Central memory CD8-positive, alpha-beta T cell (primary cell): ENCODE results near the gene PLXNA4.

Source experiments
- ATAC-seq: fragments of 150-1000 bp; cut with Tn5 transposase; replicated peaks from 2 replicates; pipeline ENCODE4 v1.10.0; 2022; ENCODE audit warnings: mild to moderate bottlenecking, moderate FRiP score, moderate number of reproducible peaks; ENCODE audit not compliant: poor library complexity, severe bottlenecking; ENCODE audit errors: extremely low read depth
- DNase-seq, 2 donors: peaks; one replicate each; pipeline ENCODE4 v3.0.0; 2021; ENCODE audit warnings: low spot score in 2 of 2
- H3K27ac Mint-ChIP-seq: one replicate; pipeline ENCODE4 v1.8.0; 2022; ENCODE audit warnings: low read depth, mild to moderate bottlenecking, moderate library complexity, mixed read lengths
- H3K27me3 Mint-ChIP-seq: one replicate; pipeline ENCODE4 v1.8.0; 2022; ENCODE audit warnings: mixed read lengths
- H3K36me3 Mint-ChIP-seq: one replicate; pipeline ENCODE4 v1.8.0; 2022; ENCODE audit warnings: mild to moderate bottlenecking, moderate library complexity, mixed read lengths; ENCODE audit not compliant: insufficient read depth
- H3K4me1 Mint-ChIP-seq: one replicate; pipeline ENCODE4 v1.8.0; 2022; ENCODE audit warnings: mixed read lengths
- H3K4me3 Mint-ChIP-seq: one replicate; pipeline ENCODE4 v1.8.0; 2022; ENCODE audit warnings: mild to moderate bottlenecking, moderate library complexity, mixed read lengths
- H3K9me3 Mint-ChIP-seq: one replicate; pipeline ENCODE4 v1.8.0; 2022; ENCODE audit warnings: mixed read lengths

Gene PLXNA4

DNA sequence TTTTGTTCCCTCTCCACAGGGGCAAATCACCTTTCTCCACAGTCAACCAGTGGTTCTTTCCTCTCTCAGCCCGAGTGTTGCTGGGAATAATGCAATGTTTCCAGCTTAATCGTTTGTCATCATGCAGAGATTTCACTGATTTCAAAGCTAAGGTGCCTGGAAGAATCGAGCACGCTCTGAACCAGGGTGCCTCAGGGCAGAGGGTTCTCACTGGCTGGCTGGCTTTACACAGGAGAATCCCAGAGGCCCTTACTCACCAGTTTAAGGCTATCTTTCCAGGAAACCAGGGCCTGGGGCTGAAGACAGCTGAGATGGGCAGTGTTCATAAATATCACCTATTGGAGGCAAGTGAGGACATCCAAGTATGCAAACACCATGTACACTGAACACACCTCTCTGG lies 21.8 kb downstream of the PLXNA4 start:
- Mint-ChIP-seq H3K27ac (no peak overlapping the region), H3K36me3 (no peaks in the 10 kb centered on the region), H3K27me3 (peaks cover 27% of the 10 kb centered on the region), H3K4me3 (no peak overlapping the region), H3K4me1 (no peaks in the 10 kb centered on the region), H3K9me3 (peaks cover 7% of the 10 kb centered on the region)
- ATAC-seq: no peak
- no peak for DNase-seq

DNA sequence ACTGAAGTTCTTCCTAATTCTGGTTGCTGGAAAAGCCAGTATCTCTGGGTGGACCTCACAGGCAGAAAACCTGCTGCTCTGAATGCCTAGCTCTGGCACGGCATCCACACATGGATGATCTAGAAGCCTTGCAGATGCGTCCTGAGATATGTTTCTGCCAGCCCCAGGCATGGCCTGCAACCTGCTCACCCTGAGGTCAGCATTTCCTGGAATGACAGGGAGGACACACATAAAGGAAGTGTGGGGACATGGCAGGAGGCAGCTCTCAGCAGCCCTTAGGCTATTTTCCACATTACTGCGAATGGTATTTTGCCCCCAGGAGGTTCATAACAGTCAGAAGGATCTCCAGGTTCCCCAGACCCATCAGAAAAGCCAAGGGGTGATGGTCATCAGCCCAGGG lies 23.2 kb downstream of the PLXNA4 start:
- H3K36me3 Mint-ChIP-seq: no peaks in the 10 kb centered on the region
- peaks cover 7% of the 10 kb centered on the region for H3K9me3 Mint-ChIP-seq

DNA sequence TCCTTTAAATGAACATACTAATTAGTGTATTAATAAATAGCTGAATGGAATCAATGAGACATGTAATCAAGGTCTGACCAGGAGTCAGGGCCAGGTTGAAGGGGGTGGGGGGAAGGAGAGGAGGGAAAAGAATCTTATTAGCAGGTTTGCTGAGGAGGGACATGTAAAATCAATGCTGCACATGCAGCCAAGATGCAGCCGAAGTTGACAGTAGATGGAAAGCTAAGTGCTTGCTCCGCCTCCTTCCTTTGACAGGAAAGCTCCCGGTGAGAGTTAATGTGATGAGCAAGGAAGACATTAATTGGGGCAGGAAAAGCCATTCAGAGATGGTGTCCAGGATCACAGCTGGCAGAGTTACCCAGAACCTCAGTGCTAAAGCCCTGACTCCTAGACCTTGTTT lies 24.4 kb downstream of the PLXNA4 start:
- Mint-ChIP-seq H3K27me3 (peaks cover 52% of the 10 kb centered on the region), H3K9me3 (peaks cover 7% of the 10 kb centered on the region), H3K36me3 (no peaks in the 10 kb centered on the region), H3K27ac (no peak overlapping the region), H3K4me1 (no peaks in the 10 kb centered on the region), H3K4me3 (no peak overlapping the region)
- ATAC-seq (no peak), DNase-seq (no peak)

More for the DNA sequence above, 23.2 kb downstream of the PLXNA4 start:
- H3K4me3 Mint-ChIP-seq: no peak overlapping the region
- peaks cover 41% of the 10 kb centered on the region for H3K27me3 Mint-ChIP-seq
- no peak overlapping the region for H3K27ac Mint-ChIP-seq
- DNase-seq: no peak
- H3K4me1 Mint-ChIP-seq: no peaks in the 10 kb centered on the region
- no peak for ATAC-seq

DNA sequence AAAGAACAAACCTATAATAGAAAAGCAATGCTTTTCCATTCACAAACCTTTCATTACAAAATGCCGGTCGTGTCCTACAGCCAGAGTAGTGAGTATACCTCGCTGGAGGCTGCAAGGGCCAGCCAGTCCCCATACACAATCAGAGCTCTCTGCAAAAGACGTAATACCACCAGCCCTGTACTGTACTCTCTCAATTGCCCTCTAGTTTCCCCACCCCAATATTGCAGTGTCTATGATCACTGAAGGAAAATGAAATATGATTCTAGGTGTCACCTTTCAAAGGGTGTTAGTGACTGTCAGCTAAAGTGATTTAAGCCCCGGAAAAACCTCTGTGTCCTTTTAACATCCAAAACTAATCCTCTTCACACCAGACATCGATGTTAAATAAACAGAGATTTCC lies 24.8 kb downstream of the PLXNA4 start:
- H3K36me3 Mint-ChIP-seq: no peaks in the 10 kb centered on the region
- peaks cover 7% of the 10 kb centered on the region for H3K9me3 Mint-ChIP-seq

DNA sequence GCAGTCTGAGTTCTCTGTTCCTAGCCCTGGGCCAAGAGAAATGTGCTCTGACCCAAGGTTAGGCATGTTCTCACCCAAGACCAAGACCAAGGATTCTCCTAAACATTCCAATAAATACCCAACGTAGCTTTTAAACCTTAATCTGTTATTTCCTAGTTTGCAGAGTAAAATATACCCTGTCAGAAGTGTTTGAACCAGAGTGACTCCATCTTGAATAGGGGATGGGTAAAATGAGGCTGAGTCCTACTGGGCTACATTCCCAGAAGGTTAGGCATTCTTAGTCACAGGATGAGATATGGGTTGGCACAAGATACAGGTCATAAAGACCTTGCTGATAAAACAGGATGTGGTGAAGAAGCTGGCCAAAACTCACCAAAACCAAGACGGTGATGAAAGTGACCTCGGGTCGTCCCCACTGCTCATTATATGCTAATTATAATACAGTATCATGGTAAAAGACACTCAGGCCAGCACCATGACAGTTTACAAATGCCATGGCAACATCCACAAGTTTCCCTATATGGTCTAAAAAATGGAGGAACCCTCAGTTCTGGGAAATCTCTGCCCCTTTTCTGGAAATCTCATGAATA lies 27.7 kb downstream of the PLXNA4 start:
- ATAC-seq (no peak), DNase-seq (no peak)
- Mint-ChIP-seq H3K4me1 (no peaks in the 10 kb centered on the region), H3K36me3 (peaks cover under 1% of the 10 kb centered on the region), H3K4me3 (no peak overlapping the region), H3K9me3 (peaks cover 11% of the 10 kb centered on the region), H3K27me3 (peaks cover 63% of the 10 kb centered on the region), H3K27ac (no peak overlapping the region)

More for the DNA sequence above, 24.8 kb downstream of the PLXNA4 start:
- Mint-ChIP-seq H3K27ac (no peak overlapping the region), H3K4me1 (no peaks in the 10 kb centered on the region), H3K27me3 (peaks cover 52% of the 10 kb centered on the region), H3K4me3 (no peak overlapping the region)
- DNase-seq: no peak
- ATAC-seq: no peak

DNA sequence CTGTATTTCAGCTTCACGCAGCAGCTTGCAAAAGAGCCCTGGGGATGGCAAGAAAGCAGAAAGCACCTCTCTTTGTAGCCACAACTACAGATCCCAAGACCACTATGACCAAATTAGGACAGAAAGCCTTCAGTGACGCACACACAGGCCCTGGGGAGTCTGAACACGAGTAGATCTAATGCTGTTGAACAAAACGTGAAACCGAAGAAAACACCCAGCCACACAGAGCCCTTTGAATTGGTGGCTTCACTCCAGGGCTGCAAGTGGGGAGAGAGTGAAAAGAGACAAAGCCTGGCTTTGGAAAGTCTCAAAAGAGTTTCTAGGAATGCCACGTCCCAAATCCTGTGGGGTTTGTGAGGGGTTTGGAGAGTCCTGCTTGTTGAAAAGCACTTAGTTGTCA lies 28.4 kb downstream of the PLXNA4 start:
- Mint-ChIP-seq H3K27ac (no peak overlapping the region), H3K9me3 (peaks cover 12% of the 10 kb centered on the region), H3K4me3 (no peak overlapping the region), H3K36me3 (peaks cover 2% of the 10 kb centered on the region), H3K27me3 (peaks cover 63% of the 10 kb centered on the region), H3K4me1 (no peaks in the 10 kb centered on the region)
- DNase-seq (no peak), ATAC-seq (no peak)

DNA sequence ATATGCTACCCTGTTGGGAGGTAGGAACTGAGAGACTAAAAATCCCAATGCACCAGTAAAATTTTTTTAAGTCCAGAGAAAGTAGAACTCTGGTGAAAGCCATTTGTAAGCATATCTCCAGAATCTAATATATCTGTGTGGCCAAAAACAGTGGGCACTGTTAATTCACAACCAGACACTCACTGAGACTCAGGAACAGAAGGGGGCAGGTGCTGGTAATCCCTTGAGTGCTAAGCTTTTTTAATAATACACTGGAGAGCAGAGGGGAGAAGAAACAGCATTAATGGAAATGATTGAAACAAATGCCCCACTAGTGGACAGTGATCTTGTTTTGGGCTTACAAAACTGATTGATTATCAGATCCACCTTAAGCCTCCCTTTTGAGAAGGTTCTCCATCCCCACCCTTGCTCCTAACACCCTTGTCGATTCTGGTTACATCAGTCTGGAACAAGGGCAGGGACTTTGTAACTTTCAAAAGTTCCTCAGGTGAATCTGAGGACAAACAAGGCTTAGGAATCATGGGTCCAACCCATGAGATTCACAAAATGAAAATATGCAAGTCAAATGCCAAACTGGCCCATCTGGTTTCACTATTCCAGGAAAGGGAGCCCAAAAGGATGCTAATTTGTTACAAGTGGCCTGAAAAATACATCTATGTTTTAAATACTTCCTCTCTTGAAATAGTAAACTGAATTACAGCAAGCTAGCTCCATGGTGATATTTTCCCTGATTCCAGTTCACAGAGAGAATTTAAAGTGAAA lies 29.7 kb downstream of the PLXNA4 start:
- Mint-ChIP-seq H3K4me1 (no peaks in the 10 kb centered on the region), H3K4me3 (no peak overlapping the region), H3K27me3 (peaks cover 57% of the 10 kb centered on the region), H3K27ac (no peak overlapping the region), H3K36me3 (peaks cover 2% of the 10 kb centered on the region), H3K9me3 (peaks cover 12% of the 10 kb centered on the region)
- ATAC-seq (no peak), DNase-seq (no peak)

DNA sequence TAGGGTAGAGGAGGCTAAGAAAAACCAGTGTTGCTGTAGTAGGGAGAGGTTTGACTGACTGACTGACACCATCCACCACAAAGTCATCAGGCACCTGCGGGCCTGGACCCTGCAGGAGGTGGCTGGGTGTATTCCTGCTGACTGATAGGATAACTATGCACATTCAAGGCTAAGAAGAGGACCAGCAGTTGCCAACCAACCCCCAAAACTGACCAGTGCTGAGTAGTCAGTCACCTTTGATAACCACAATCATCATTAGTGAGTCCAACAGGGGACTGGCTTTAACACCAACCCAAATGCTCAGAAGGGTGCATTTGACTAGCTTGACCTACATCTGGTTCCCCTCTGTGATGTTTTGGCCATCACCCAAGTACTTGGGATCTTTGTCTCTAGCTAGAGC lies 30.5 kb downstream of the PLXNA4 start:
- Mint-ChIP-seq H3K4me3 (no peak overlapping the region), H3K4me1 (no peaks in the 10 kb centered on the region), H3K9me3 (peaks cover 7% of the 10 kb centered on the region), H3K27me3 (peaks cover 49% of the 10 kb centered on the region), H3K27ac (no peak overlapping the region), H3K36me3 (peaks cover 2% of the 10 kb centered on the region)
- no peak for DNase-seq
- ATAC-seq: no peak

DNA sequence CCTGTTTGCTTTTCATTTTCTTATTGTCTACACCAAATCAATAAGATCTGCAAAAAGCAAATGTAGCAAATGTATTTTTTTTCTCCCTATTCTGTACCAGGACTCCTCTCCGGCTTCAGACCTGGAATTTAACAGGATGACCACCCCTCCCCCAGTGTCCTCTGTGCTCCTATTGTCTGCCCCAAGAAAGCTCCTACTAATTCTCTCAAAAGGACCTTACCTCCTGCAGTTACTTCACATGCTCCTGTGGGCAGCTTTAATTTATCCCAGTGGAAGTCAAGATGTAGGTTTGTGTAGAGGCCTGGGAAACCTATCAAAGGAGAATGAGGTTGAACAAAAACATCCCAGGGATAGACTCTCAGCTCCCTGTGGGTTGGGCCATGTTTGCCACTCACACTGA lies 31.3 kb downstream of the PLXNA4 start:
- ATAC-seq (no peak), DNase-seq (no peak)
- Mint-ChIP-seq H3K27ac (no peak overlapping the region), H3K9me3 (peaks cover 5% of the 10 kb centered on the region), H3K4me3 (no peak overlapping the region), H3K36me3 (peaks cover 2% of the 10 kb centered on the region), H3K27me3 (peaks cover 42% of the 10 kb centered on the region), H3K4me1 (no peaks in the 10 kb centered on the region)

DNA sequence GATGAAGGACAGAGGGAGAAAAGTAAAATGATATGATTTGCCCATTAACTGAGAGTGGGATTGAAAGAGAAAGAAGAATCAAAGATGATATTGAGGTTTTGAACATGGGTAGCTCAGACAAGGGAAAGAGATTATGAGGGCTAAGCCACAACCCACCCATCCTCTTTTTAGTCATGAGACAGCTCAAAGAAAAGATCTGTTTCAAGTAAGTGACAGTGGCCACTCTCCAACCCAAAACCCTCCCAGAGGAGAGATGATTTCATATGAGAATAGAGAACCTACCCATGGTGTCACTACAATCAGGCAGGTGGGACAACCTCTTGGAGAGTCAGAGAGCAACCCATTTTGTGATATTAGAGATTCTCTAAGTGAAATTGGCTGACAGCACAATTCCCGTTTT lies 32.2 kb downstream of the PLXNA4 start:
- ATAC-seq (no peak), DNase-seq (no peak)
- H3K4me3 Mint-ChIP-seq: no peak overlapping the region
- H3K36me3 Mint-ChIP-seq: peaks cover 2% of the 10 kb centered on the region
- H3K27me3 Mint-ChIP-seq: peaks cover 32% of the 10 kb centered on the region
- H3K27ac Mint-ChIP-seq: no peak overlapping the region
- no peaks in the 10 kb centered on the region for H3K4me1 Mint-ChIP-seq
- H3K9me3 Mint-ChIP-seq: peaks cover 5% of the 10 kb centered on the region

DNA sequence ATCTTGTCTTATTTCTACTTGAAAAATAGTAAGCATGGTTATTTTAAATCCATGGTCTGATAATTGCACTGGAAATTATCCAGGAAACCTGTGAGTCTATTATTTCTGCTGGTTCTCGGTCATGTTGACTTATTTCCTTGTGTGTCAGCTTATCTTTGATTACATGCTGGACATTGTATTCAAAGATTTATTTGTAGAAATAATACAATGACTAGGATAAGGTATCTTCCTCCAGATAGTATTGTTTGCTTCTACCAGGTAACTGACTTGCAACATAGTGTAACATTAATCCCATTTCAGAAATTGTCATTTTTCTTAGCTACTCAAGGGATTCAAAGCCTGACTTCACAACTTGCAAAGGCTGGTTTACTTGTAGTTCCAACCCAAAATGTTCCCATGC lies 33.4 kb downstream of the PLXNA4 start:
- Mint-ChIP-seq H3K4me1 (no peaks in the 10 kb centered on the region), H3K27me3 (peaks cover 21% of the 10 kb centered on the region), H3K9me3 (peaks cover 5% of the 10 kb centered on the region), H3K4me3 (no peak overlapping the region), H3K36me3 (peaks cover 2% of the 10 kb centered on the region), H3K27ac (no peak overlapping the region)
- ATAC-seq (no peak), DNase-seq (no peak)

DNA sequence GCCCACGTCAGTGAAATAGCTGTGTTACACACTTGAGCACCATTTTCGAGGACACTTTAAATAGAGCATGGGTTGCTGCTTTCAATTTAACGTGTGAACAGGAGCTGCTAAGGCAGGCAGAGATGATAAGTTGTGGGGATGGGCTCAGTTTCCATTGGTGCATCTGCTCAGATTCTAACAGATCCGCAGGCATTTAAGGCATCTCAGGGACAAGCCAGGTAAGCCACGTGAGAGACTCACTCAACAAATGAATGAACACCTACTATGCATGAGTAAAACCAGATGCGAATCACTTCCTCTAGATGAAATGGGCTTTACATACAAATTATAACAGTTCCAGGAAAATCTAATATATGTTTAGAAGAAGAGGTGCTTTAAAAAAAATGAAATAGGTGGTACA lies 34.6 kb downstream of the PLXNA4 start:
- Mint-ChIP-seq H3K36me3 (peaks cover 2% of the 10 kb centered on the region), H3K27me3 (peaks cover 11% of the 10 kb centered on the region), H3K9me3 (peaks cover 5% of the 10 kb centered on the region), H3K27ac (no peak overlapping the region), H3K4me1 (peaks cover 6% of the 10 kb centered on the region), H3K4me3 (no peak overlapping the region)
- DNase-seq (no peak), ATAC-seq (no peak)

DNA sequence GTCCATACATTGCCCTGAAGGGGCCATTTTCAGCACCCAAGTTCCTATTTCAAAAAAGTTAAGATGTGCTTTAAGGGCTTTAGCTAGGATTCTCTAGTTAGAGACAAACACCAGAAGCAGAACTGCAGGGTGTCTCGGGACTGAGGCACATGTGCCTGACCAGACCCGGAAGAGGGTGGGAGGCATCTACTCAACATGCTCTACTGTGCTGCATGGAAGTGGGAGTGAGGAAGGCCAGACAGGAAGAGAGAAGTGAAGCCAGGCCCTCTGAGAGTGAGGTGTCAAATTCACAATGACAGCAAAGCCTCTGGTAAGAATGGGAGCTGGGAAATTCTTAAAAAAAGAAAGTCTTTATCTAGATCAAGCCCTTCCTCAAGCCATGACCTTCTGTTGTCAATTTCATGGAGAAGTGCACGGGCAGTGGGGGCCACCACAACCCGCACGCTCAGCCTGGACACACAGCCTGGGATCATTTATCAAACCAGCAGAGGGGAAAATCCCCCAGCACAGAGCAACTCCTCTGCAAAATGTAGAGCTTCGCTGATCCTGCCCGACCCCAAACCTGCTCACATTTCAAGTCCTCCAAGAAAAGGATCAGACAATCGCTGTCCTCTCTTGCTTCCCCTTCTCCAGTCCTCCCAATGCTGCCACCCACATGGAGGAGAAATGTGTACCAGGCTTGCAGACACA lies 38.7 kb downstream of the PLXNA4 start:
- no peak for ATAC-seq
- no peak for DNase-seq
- no peaks in the 10 kb centered on the region for H3K36me3 Mint-ChIP-seq
- no peaks in the 10 kb centered on the region for H3K9me3 Mint-ChIP-seq
- H3K4me3 Mint-ChIP-seq: no peak overlapping the region
- no peak overlapping the region for H3K27ac Mint-ChIP-seq
- no peaks in the 10 kb centered on the region for H3K27me3 Mint-ChIP-seq
- peaks cover 6% of the 10 kb centered on the region for H3K4me1 Mint-ChIP-seq
